HFFc6 (cell line): ENCODE measurements around the gene ASB1. TPM values are rescaled to one million over a fixed set of nuclear protein-coding genes. Genes with fewer than 3 reads are reported as not detected.

Experiments
- DNase-seq: peaks from one replicate; pipeline ENCODE4 v3.0.0-alpha.2; 2018
- H3K27ac Mint-ChIP-seq: 2 replicates; pipeline ENCODE4 v1.8.0; 2020; ENCODE audit warnings: mild to moderate bottlenecking, mixed read lengths
- H3K27me3 Mint-ChIP-seq: 2 replicates; pipeline ENCODE4 v1.8.0; 2021; ENCODE audit warnings: mild to moderate bottlenecking, moderate library complexity, mixed read lengths; ENCODE audit not compliant: insufficient read depth
- H3K36me3 Mint-ChIP-seq: 2 replicates; pipeline ENCODE4 v1.8.0; 2021; ENCODE audit warnings: low read depth, mixed read lengths
- H3K4me1 Mint-ChIP-seq: 2 replicates; pipeline ENCODE4 v1.8.0; 2020; ENCODE audit warnings: low read depth, mixed read lengths
- H3K4me3 Mint-ChIP-seq: 2 replicates; pipeline ENCODE4 v1.8.0; 2020; ENCODE audit warnings: mild to moderate bottlenecking, moderate library complexity, mixed read lengths
- H3K9me3 Mint-ChIP-seq: 2 replicates; pipeline ENCODE4 v1.8.0; 2020; ENCODE audit warnings: mild to moderate bottlenecking, mixed read lengths
- CTCF ChIP-seq: fragments of 200-600 bp; sonication (generic); IDR thresholded peaks from 2 replicates; pipeline ENCODE4 v1.5.0; 2021; ENCODE audit warnings: antibody characterized with exemption, mild to moderate bottlenecking
- total RNA-seq, 6 experiments: library from RNA; stranded (reverse); fragmentation: NEBNext Ultra II Directional; extraction: Animal tissue kit (Norgen Biotek cat#: 25700); gene quantifications; 2 replicates in 1 of 6; 3 replicates in 5 of 6; pipeline ENCODE4 v1.2.3, GENCODE V29; 2021

The ASB1 gene
- total RNA-seq, 6 experiments from 2014 or later, result 56.0 to 77.5 (median 74.4) TPM

GRCh38 chr2:238484522-238485452 is 58.1 kb downstream of the ASB1 start:
- H3K27ac Mint-ChIP-seq, result no peak overlapping the region
- H3K9me3 Mint-ChIP-seq, result peaks cover 12% of the 10 kb centered on the region
- H3K36me3 Mint-ChIP-seq, result peaks cover 8% of the 10 kb centered on the region
- no peaks in the 10 kb centered on the region; the same call in 1 of the 2 replicates for H3K4me1 Mint-ChIP-seq
- no peak for TF ChIP-seq CTCF
- no peak for DNase-seq
- no peak overlapping the region for H3K4me3 Mint-ChIP-seq
- no peaks in the 10 kb centered on the region; the same call in 1 of the 2 replicates for H3K27me3 Mint-ChIP-seq

- Mint-ChIP-seq H3K4me1 (no peaks in the 10 kb centered on the region; the same call in 1 of the 2 replicates), H3K9me3 (no peaks in the 10 kb centered on the region), H3K36me3 (no peaks in the 10 kb centered on the region), H3K4me3 (no peak overlapping the region), H3K27me3 (peaks cover 7% of the 10 kb centered on the region), H3K27ac (no peak overlapping the region)
- TF ChIP-seq CTCF, result no peak
- no peak for DNase-seq
Observed at GRCh38 chr2:238486123-238486848, 59.6 kb downstream of the ASB1 start.

DNA sequence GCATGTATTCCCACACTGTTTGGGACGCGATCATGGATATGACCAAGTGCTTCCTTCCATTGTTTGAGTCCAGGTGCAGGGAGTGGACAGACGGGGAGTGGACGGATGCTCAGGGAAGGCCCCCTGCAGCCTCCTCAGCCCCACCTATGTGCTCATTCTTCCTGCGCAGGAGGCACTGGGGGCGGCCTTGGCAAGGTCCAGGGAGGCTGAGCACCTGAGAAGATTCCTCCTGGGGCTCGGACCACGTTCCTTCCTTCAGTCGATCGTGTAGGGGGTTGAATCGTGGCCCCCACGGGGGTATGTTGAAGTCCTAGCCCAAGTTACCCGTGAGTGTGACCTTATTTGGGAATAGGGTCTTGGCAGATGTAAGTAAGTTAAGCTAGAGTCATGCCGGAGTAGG is 60.4 kb downstream of the ASB1 start:
- Mint-ChIP-seq H3K27ac (no peak overlapping the region), H3K9me3 (no peaks in the 10 kb centered on the region), H3K27me3 (peaks cover 7% of the 10 kb centered on the region), H3K4me3 (no peak overlapping the region), H3K36me3 (no peaks in the 10 kb centered on the region), H3K4me1 (no peaks in the 10 kb centered on the region; the same call in 1 of the 2 replicates)
- DNase-seq, result no peak
- TF ChIP-seq CTCF, result no peak

- no peaks in the 10 kb centered on the region for H3K36me3 Mint-ChIP-seq
- no peaks in the 10 kb centered on the region; the same call in 1 of the 2 replicates for H3K4me1 Mint-ChIP-seq
- H3K27ac Mint-ChIP-seq, result no peak overlapping the region
- no peak for TF ChIP-seq CTCF
- DNase-seq, result no peak
- H3K9me3 Mint-ChIP-seq, result no peaks in the 10 kb centered on the region
- no peak overlapping the region for H3K4me3 Mint-ChIP-seq
- H3K27me3 Mint-ChIP-seq, result peaks cover 7% of the 10 kb centered on the region
Observed at GRCh38 chr2:238487652-238488346, 61.1 kb downstream of the ASB1 start.

DNA sequence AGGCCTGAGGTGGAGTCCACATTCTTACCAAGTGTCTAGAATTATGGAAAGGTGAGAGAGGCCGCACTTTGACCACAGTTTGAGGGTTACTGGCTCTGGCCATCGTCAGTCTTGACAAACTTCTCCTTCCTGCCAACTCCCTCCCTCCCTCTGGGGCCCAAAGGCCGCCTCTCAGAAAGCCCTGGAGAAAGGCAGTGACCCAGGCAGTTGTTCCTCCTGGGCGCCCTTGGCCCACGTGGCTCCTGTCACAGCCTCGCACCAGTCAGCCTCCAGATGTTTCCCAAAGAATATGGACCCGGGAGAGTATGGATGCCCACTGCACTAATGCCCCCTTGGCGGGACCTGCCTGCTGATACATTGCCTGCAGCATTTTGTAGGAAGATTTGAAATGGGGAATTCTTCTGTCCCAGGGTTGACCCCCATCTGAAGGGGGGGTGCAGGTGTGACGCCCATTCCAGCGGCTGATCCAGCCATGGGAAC is 61.7 kb downstream of the ASB1 start:
- DNase-seq, result no peak
- peaks cover 7% of the 10 kb centered on the region for H3K27me3 Mint-ChIP-seq
- H3K27ac Mint-ChIP-seq, result no peak overlapping the region
- no peak for TF ChIP-seq CTCF
- no peaks in the 10 kb centered on the region for H3K4me1 Mint-ChIP-seq
- no peaks in the 10 kb centered on the region for H3K36me3 Mint-ChIP-seq
- no peaks in the 10 kb centered on the region for H3K9me3 Mint-ChIP-seq
- H3K4me3 Mint-ChIP-seq, result no peak overlapping the region
